ENCODE results near the gene TAF6L.
A peak's percentile ranks its signal among the peaks of the same experiment; 100 is the strongest.
"Not testable (repeated sequence)": the region's sequence is repeated elsewhere in the genome, so short reads cannot be mapped to it uniquely, and the experiment has no call there.

TAF6L gene

GRCh38 chr11:62805961-62806441 is 34.8 kb downstream of the TAF6L start:
- peak; percentile 15 to 18 for DNase-seq

- no peak for DNase-seq
Observed at GRCh38 chr11:62806611-62807121, 35.5 kb downstream of the TAF6L start.

GRCh38 chr11:62810748-62811147 is 39.6 kb downstream of the TAF6L start:
- no peak for DNase-seq

GRCh38 chr11:62811659-62812058 is 40.5 kb downstream of the TAF6L start:
- no peak for DNase-seq

- DNase-seq: no peak
Observed at GRCh38 chr11:62816557-62816956, 45.4 kb downstream of the TAF6L start.

GRCh38 chr11:62817129-62817528 is 45.9 kb downstream of the TAF6L start:
- no peak for DNase-seq

GRCh38 chr11:62823677-62824076 is 52.5 kb downstream of the TAF6L start:
- DNase-seq: no peak

GRCh38 chr11:62828130-62828529 is 56.9 kb downstream of the TAF6L start:
- DNase-seq: not testable (repeated sequence)

GRCh38 chr11:62830904-62831519 is 59.8 kb downstream of the TAF6L start:
- DNase-seq: no peak

GRCh38 chr11:62831520-62832335 is 60.5 kb downstream of the TAF6L start, which contains the start of gene STX5:
Gene STX5 (minus strand): TSS chr11:62832051. CDS start chr11:62831243, 808 bp downstream.
- peak; percentile 99 for DNase-seq

- no peak for DNase-seq
Observed at GRCh38 chr11:62832336-62833234, 61.4 kb downstream of the TAF6L start, which contains the start of gene TEX54. Gene TEX54 (minus strand): TSS chr11:62832841.

GRCh38 chr11:62835336-62835735 is 64.1 kb downstream of the TAF6L start:
- no peak for DNase-seq
